Measurements from ENCODE around the gene CYP4F3.

GRCh38 chr19:15622991-15623390 is 17.7 kb upstream of the CYP4F3 start:
- TF ChIP-seq POLR2A (IDR thresholded peaks at IDR 0.05; ENCODE audit: low read depth) = no peak
- no peak for TF ChIP-seq POLR2AphosphoS5 (IDR thresholded peaks at IDR 0.05)
- no peak for TF ChIP-seq CTCF (IDR thresholded peaks at IDR 0.05)

All from esophagus muscularis mucosa (tissue), 3 donors.